ENCODE results near the gene CIAO3. TPM values are rescaled to one million over a fixed set of nuclear protein-coding genes. Genes with fewer than 3 reads are reported as not detected.

CIAO3 gene
- total RNA-seq, 1 experiment from 2014 or later, result 21.9 TPM

GRCh38 chr16:685967-686366 is 54.8 kb downstream of the CIAO3 start:
- H2AFZ ChIP-seq (ENCODE audit: low read length), result no peak overlapping the region
- H2BK20ac ChIP-seq (ENCODE audit: low read depth, low read length, poor library complexity, severe bottlenecking), result no peak overlapping the region
- H3K56ac ChIP-seq (ENCODE audit: insufficient read length, low read depth, low read length), result no peak overlapping the region
- H3K23me2 ChIP-seq (ENCODE audit: insufficient read length, low read depth, low read length, poor library complexity, severe bottlenecking), result peaks cover 16% of the 10 kb centered on the region
- H2BK120ac ChIP-seq (ENCODE audit: low read depth, low read length, poor library complexity, severe bottlenecking), result no peak overlapping the region
- no peak overlapping the region for H3K14ac ChIP-seq (ENCODE audit: insufficient read depth, low read length)
- peaks cover 15 to 46% (median 44%) of the 10 kb centered on the region in 3 experiments; a peak in 6 of 7 replicates for H3K36me3 Mint-ChIP-seq (ENCODE audit: insufficient read depth in 1 of 3, low read depth in 3 of 3)
- H3K27me3 Mint-ChIP-seq (ENCODE audit: low read depth), result peaks cover 4% of the 10 kb centered on the region
- H3K9me3 ChIP-seq (ENCODE audit: control insufficient read depth, low read depth, low read length), result no peaks in the 10 kb centered on the region
- no peak overlapping the region for H3K9ac ChIP-seq (ENCODE audit: extremely low read depth, insufficient read length, low read length)
- H4K8ac ChIP-seq (replicated peaks; ENCODE audit: insufficient read length, low read depth, low read length), result no peak overlapping the region
- no peak overlapping the region for H3K4ac ChIP-seq (ENCODE audit: low read depth, low read length)
- no peaks in the 10 kb centered on the region; a peak in 1 of 5 replicates for H3K9me3 Mint-ChIP-seq
- H3T11ph ChIP-seq (ENCODE audit: low read length), result no peak overlapping the region
- no peaks in the 10 kb centered on the region for H4K20me1 ChIP-seq (ENCODE audit: control insufficient read depth, insufficient read depth, insufficient read length)
- no CpG with 5 or more reads among the region's 10 CpGs for WGBS (ENCODE audit: extremely low coverage, insufficient read length, low lambda C conversion rate)
- 0 out of 2 replicates have a peak, but pooled peaks cover under 1% of the 10 kb centered on the region for H3K27me3 ChIP-seq (ENCODE audit: insufficient read depth, low read length)
- no peaks in the 10 kb centered on the region for H3K79me1 ChIP-seq (ENCODE audit: insufficient read depth, low read depth, low read length, poor library complexity, severe bottlenecking)
- no peak overlapping the region for H3K23ac ChIP-seq (ENCODE audit: insufficient read length, low read depth, low read length)
- no peak overlapping the region for H3K18ac ChIP-seq (ENCODE audit: insufficient read length, low read depth, low read length)
- DNase-seq, result peak; percentile 63
- H2AK5ac ChIP-seq (ENCODE audit: insufficient read length, low read length), result no peak overlapping the region
- peaks cover 10 to 26% of the 10 kb centered on the region in 2 experiments for H3K4me1 Mint-ChIP-seq
- H3K4me1 ChIP-seq (ENCODE audit: insufficient read depth, low read length), result no peaks in the 10 kb centered on the region
- peaks cover 2% of the 10 kb centered on the region; the same call in 1 of the 2 replicates for H3K79me2 ChIP-seq (ENCODE audit: insufficient read depth, low read length)
- H3K27ac ChIP-seq (ENCODE audit: insufficient read length, low read depth, low read length), result no peak overlapping the region
- peak overlapping the region; percentile 15 to 69; a peak in 3 of 5 replicates for H3K4me3 Mint-ChIP-seq
- no peak overlapping the region for H3K4me2 ChIP-seq (ENCODE audit: insufficient read depth, insufficient read length, low read length)
- no peak overlapping the region for H4K5ac ChIP-seq (ENCODE audit: insufficient read length, low read depth, low read length)
- no peak overlapping the region for H4K91ac ChIP-seq (ENCODE audit: insufficient read length, low read depth, low read length)
- peak; percentile 60 for TF ChIP-seq CTCF (conservative IDR thresholded peaks at IDR 0.05)
- no peak overlapping the region; a peak in 1 of 7 replicates for H3K27ac Mint-ChIP-seq
- H2BK5ac ChIP-seq (ENCODE audit: insufficient read length, low read length), result no peak overlapping the region
- H2BK15ac ChIP-seq (ENCODE audit: low read depth, low read length), result no peak overlapping the region
- H2BK12ac ChIP-seq (ENCODE audit: insufficient read length, low read depth, low read length), result no peak overlapping the region

Data from H9 (cell line).